PC-3 (cell line): ENCODE data around the gene KCNH8.

ENCODE experiments used
- CTCF ChIP-seq: fragments of 300-600 bp; sonication (generic); conservative IDR thresholded peaks from 2 replicates; pipeline ENCODE4 v1.5.1; 2017; ENCODE audit warnings: antibody characterized with exemption, low read depth, mild to moderate bottlenecking, low read length
- EZH2 ChIP-seq: fragments of 300-600 bp; sonication (generic); IDR thresholded peaks from one replicate; pipeline ENCODE4 v1.6.1; 2017; ENCODE audit warnings: antibody characterized with exemption, mild to moderate bottlenecking, low read length; ENCODE audit not compliant: unreplicated experiment
- EZH2phosphoT487 ChIP-seq: fragments of 300-600 bp; sonication (generic); IDR thresholded peaks from 2 replicates; pipeline ENCODE4 v1.6.1; 2018; ENCODE audit warnings: mild to moderate bottlenecking, antibody characterized with exemption, low read length, borderline replicate concordance

- TF ChIP-seq EZH2phosphoT487 = no peak
- TF ChIP-seq CTCF = no peak
- no peak for TF ChIP-seq EZH2
Measured at GRCh38 chr3:19106307-19106706, 42.0 kb upstream of the KCNH8 start.
